Gastroesophageal sphincter (tissue), 3 donors: ENCODE results near the gene NHSL1.

Experiments used
- EP300 ChIP-seq: sonication (generic); formaldehyde crosslinking; IDR thresholded peaks from one replicate; pipeline ENCODE4 v1.6.1; 2017; ENCODE audit warnings: antibody characterized with exemption, mild to moderate bottlenecking
- POLR2A ChIP-seq, 2 donors: fragments of 450-650 bp; IDR thresholded peaks; one replicate each; pipeline ENCODE4 v1.6.1; 2017; ENCODE audit warnings: antibody characterized with exemption in 2 of 2, mild to moderate bottlenecking in 2 of 2, moderate library complexity in 1 of 2
- POLR2AphosphoS5 ChIP-seq: sonication (generic); formaldehyde crosslinking; IDR thresholded peaks from one replicate; pipeline ENCODE4 v1.6.1; 2017; ENCODE audit warnings: antibody characterized with exemption
- TF ChIP-seq, protein P1 (sequence below), 4 experiments: fragments of 200-600 bp in 2 of 4; fragments of 450-650 bp in 2 of 4; sonication (generic) in 1 of 4; IDR thresholded peaks; one replicate each; pipeline ENCODE4 v1.5.1; 2017 to 2019; ENCODE audit warnings: antibody characterized with exemption in 4 of 4, mild to moderate bottlenecking in 2 of 4, moderate library complexity in 2 of 4

DNA sequence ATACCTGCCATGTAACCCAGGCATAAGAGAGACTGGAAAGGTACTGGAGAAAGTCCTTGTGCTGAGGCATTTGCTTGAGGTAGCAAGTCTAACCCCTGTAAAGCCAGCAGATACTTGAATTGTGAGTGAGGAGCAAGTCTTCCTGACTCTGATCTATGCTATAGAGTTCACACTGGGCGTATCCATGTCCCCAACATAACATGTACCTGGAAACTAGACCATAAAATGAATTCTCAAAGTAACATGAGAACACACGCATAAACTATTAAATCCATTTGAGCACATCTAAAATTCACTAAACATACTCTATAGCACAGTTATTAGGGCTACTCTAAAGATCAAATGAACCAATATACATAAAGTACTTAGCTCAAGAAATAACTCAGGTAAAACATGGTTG, 2.0 kb downstream of the NHSL1 start:
- TF ChIP-seq, protein P1, sequence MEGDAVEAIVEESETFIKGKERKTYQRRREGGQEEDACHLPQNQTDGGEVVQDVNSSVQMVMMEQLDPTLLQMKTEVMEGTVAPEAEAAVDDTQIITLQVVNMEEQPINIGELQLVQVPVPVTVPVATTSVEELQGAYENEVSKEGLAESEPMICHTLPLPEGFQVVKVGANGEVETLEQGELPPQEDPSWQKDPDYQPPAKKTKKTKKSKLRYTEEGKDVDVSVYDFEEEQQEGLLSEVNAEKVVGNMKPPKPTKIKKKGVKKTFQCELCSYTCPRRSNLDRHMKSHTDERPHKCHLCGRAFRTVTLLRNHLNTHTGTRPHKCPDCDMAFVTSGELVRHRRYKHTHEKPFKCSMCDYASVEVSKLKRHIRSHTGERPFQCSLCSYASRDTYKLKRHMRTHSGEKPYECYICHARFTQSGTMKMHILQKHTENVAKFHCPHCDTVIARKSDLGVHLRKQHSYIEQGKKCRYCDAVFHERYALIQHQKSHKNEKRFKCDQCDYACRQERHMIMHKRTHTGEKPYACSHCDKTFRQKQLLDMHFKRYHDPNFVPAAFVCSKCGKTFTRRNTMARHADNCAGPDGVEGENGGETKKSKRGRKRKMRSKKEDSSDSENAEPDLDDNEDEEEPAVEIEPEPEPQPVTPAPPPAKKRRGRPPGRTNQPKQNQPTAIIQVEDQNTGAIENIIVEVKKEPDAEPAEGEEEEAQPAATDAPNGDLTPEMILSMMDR (IDR thresholded peaks at IDR 0.05): no peak
- TF ChIP-seq POLR2A (IDR thresholded peaks at IDR 0.05) (no peak), POLR2AphosphoS5 (no peak), EP300 (no peak)
